ENCODE measurements around the gene UMAD1.

Gene UMAD1

DNA sequence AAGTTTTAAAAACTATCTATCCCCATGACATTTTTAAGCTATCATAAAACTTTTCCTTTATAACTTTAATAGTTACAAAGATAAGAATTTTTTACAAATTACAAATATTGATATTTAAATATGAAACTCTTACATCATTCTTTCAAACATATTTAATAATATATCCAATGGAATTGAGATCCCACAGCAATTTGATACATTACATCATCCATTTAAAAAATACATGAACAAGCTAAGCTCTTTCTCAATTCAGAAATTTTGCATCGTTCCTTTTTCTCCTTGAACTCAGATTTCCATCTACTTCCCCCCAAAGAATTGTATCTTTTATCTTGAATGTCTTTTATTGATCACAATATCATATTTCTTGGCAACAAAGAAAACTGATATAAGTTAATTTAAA lies 209.6 kb downstream of the UMAD1 start:
- DNase-seq = no peak

DNA sequence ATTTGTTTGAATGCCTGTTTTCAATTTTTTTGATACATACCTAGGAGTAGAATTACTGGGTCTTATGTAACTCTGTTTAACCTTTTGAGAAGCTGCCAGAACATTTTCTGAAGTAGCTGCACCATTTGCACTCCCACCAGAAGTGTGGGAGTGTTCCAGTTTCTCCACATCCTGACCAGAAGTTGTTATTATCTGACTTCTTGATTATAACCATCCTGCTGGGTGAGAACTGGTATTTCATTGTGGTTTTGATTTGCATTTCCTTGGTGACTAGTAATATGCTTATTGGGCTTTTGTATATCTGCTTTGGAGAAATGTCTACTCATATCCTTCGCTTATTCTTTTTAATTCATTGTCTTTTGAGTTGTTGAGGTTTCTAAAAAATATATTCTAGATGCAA lies 210.8 kb downstream of the UMAD1 start:
- DNase-seq = no peak

DNA sequence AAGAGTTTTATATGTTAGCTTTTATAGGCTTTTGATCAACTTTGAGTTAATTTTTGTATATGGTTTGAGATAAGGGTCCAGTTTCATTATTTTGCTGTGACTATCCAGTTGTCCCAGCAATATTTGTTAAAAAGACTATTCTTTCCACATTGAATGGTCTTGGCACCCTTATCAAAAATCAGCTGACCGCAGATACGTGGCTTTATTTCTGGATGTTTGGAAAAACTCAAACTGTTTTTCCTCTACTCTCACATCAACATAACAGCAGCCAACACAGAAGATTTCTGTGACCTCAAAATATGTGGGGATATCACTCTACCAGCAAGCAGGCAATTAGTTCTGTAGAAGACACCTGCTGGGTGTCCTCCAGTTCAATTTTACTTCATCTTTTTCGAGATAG lies 211.4 kb downstream of the UMAD1 start:
- no peak for DNase-seq

DNA sequence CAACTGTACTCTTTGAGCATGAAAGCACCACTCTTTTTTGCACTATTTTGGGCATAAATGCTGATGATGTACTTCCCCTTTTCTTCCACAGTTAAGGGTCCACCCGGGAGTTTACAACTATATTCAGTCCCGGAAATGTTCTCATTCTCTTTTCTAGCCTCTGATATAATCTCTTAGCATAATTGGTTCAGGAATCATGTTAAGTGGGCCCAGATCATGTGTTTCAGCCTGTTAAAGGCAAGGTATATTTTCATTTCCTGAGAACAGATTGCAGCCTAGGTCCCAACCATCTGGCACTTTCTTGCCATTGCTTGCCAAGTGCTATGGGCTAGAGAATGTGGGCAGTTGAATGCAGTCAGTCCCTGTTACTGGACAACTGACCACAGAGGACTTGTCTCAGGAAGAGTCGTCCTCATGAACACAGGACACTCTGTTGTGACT lies 216.6 kb downstream of the UMAD1 start:
- no peak for DNase-seq

DNA sequence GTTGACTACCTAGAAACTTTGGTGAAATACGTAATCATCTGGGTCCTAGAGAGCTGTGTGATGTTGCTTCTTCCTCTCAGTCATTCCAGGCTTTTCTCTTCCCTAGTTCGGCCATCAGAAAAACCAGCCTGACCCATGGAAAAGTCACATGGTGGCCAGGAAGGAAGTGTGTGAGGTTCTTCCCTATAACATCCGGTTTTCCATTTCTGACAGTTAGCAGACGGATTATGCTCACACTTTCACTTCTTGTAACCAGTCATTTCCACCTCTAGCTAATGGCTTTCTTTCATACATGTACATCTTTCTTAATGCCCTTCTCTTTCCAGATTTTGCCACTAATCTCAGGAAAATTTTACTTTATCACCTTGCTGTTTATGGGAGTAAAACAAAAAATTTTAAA lies 218.0 kb downstream of the UMAD1 start:
- no peak for DNase-seq

DNA sequence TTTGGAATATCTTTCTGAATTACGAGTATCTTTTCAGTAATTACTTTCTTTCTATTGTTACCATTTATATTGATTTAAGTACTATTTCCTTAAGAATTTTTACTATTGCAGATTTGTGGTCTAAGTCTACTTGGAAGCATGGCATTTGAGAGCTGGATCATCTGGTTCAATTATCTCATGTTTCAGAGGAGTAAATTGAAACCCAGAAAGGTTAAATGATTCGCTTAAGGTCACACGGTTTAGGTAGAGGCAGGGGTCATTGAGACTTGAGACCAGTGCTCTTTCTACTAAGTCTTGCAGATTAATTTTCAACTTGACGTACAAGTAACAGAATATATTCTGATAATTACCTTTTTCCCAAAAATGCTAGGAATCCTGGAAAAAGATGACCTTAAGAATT lies 218.9 kb downstream of the UMAD1 start:
- DNase-seq = no peak

DNA sequence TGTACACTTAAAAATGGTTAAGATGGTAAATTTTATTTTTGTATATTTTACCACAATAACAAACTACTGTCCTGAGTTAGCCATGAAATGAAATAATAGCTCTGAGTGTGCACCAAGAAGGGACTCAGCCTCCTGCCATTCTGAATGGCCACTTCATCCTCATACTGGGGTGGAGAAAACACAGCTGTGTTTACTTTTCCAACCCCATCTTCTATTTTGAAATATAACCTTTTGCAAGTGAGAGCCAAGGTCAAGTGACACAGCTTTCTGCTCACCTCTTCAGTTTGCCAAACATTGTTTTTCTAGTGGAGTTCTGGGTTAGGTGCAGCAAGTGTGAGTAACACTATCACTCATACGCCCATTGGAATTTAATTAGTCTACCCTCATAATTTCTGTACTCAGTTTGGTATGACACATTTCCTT lies 220.7 kb downstream of the UMAD1 start:
- peak; percentile 80 for DNase-seq

DNA sequence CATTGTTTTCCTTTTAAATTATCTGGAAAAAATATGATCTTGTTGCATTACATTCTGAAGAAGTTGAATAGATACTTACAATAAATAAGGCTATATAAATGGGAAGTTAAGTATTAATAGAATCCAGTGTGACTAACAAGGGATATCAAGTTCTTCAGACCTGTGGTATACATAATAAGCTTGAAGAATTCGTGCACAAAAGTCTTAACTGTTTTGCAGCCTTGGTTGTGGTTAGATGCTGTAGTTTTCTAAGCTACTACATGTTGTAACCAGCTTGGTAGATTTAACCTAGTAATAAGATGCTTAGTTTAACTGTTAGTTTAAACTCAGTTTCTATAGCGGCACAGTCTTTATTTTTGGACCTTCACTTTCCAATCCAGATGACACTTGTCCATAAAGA lies 221.8 kb downstream of the UMAD1 start:
- DNase-seq = no peak

DNA sequence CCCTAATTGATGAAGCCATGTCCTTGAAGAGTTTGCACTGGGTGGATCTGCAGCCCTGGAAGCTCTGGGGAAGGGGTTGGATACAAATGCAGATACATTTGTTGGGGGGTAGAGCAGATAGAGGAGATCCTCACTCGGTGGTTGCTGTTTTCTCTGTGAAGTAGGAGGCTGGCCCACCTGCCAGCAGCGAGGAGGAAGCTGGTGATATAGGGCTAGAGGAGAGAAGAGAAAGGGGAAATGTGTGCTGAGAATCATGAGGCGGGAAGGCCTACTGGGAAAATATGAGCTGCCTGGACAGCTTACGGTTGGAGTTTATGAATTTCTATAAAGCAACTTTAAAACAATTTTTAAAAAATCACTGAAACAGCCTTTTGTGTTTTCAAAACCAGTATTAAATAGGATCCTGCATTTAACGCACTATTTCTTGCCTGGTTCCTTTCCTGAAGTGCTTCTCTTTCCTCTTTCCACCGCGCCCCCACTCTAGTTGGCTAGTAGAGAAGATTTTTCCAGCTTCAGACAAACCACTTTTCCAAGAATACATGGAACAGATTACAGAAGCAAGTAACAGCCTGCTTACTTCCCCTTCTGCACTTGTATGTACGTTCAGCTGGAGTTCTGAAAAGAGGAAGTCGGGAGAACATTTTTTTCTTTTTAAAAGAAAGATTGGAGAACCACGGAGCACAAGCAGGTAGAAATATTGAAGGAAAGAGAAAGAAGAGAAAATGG lies 227.5 kb downstream of the UMAD1 start:
- DNase-seq = no peak

DNA sequence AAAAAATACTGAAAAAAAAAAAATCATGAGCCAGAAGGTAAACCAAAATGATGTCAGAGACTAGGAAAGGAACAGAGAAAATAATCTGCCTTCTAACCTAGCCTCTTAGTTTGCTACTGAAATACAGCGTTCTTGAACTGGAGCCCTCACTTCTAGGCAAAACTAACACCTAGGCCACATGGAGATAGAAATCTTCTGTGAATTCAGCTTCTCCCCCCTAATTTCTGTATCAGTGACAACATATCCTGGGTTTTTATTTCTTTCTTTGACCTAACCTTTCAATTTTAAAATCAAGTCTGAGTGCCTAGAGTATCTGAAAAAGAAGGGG lies 228.0 kb downstream of the UMAD1 start:
- DNase-seq = no peak

DNA sequence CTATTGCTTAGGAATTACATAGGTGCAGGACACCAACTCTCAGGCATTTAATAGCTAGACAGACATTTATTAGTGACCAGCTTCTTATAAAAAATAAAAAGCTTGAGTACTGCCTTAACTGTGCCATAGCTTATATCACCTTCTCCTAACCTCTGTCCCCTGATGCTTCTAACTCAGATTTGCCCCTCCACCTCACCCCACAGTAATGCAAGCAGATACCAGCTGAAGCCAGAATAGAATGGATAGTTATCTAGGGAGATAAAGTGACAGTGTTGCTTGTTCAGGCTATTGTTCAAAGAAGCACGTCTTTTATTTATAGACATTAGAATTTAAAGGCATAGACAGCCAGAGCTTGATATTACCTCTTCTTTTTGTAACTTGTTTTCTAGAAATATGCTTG lies 228.5 kb downstream of the UMAD1 start:
- no peak for DNase-seq

DNA sequence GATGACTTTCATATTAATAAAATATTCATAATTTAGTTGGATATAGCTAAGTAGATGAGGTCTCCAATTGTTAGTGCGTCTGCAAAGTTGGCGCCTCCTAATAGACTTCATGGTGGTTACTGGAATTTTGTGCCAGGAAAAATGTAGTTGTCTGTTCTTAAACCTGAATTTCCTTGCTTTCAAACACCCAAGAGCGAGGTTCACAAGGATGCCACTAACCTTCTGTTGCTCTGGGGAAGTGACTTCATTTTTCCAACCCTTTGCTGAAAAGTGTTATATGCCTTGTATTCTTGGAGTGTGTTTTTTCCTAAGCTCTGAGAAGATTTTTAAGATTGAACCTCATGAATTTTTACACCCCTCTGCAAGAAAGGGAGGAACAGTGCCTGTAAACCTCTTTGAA lies 229.1 kb downstream of the UMAD1 start:
- no peak for DNase-seq

DNA sequence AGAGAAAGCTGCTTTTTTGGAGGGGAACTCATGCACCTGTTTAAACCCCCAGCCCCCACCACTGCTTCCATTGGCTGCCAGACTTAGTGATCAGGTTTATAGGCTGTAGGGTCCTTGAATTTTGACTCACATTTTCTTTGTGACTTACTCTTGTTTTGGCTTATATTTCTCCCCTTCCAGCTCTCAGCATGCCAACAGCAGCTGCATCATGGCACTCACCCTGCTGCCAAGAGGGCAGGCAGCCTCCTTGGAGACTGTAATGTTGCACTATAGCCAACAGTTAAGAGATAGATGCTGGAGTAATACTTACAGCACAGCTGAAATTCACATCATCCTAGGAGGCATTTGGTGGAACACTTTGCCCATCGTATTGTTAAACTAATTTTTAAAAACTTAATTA lies 230.0 kb downstream of the UMAD1 start:
- DNase-seq = no peak

DNA sequence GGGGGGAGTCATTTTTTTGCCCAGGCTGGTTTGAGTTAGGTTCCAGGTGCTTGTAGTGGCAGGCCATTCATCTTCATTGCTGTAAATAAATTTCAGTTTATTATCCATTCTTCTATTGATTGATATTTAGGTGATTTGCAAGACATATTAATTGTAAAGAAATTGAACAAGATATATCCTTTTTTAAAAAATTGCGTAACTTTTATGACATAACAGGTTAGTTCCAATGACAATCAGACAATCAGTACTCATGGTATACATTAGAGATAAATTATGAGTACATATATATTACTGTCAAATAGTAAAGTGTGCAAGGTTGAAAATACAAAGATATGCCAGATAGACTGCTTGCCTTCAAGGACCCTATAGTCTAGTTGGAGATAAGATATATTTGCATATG lies 235.9 kb downstream of the UMAD1 start:
- no peak for DNase-seq

DNA sequence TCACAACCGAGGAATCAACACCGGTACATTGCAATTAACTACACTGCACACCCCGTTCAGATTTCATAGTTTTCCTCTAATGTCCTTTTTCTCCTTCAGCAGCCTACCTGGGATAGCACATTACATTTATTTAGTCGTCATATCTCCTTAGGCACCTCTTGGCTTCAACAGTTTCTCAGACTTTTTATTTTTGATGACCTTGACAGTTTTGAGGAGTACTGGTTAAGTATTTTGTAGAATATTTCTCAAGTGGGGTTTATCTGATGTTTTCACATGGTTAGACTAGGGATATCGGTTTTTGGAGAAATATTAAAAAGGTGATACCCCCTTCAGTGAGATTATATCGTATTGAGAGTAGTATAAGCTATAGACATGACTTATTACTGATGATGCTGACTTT lies 241.0 kb downstream of the UMAD1 start:
- DNase-seq = no peak

DNA sequence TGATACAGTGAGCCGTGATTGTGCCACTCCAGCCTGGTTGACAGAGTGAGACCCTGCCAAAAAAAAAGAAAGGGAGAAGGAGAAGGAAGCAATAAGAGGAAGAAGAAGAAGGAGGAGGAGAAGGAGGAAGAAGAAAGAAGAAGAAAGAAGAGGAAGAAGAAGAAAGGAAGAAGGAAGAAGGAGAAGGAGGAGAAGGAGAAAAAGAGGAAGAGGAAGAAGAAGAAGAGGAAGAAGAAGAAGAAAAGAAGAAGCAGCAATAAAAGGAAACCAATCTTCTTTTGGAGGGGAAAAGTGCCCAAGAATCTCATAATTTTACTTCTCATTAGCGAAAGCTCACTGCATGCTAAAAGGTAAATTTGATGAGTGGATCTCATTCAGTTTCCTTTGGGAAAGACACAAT lies 242.3 kb downstream of the UMAD1 start:
- DNase-seq = no peak

DNA sequence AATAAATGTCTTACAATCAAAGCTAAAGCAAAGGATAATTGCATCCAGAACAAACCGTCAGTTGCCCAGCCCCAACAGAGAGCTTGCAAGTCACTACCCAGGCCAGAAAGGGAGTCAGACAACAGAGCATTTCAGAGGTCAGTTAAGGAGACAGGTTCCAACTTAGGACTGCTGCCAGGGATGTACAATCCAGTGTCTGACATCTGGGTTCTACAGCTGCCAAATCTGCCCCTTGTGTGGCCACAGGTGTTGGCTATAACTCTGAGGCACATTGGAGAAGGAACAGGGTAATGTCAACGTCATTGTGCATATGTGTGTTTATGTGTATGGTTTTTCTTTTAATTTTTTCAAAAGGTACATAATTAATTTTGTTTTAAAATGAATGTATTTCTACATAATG lies 242.8 kb downstream of the UMAD1 start:
- DNase-seq = no peak

DNA sequence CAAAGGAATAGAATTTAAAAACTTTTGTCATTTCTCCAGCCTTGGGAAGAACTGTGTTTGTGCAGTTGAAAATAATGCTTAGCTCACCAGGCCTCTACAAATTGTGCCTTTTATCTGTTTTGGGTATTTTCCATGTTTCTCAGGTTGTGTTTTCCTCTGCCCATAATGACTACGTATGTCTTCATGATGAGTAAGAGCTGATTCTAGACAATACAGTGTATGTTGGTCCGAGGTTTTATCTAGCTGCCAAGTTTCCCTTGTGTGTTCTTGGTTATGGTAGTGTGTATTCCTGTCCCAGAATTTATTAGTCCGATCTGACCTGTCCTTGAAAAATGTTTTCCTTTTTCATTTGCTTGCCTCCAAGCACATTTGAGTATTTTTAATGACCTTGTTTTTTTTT lies 244.3 kb downstream of the UMAD1 start:
- DNase-seq = no peak

DNA sequence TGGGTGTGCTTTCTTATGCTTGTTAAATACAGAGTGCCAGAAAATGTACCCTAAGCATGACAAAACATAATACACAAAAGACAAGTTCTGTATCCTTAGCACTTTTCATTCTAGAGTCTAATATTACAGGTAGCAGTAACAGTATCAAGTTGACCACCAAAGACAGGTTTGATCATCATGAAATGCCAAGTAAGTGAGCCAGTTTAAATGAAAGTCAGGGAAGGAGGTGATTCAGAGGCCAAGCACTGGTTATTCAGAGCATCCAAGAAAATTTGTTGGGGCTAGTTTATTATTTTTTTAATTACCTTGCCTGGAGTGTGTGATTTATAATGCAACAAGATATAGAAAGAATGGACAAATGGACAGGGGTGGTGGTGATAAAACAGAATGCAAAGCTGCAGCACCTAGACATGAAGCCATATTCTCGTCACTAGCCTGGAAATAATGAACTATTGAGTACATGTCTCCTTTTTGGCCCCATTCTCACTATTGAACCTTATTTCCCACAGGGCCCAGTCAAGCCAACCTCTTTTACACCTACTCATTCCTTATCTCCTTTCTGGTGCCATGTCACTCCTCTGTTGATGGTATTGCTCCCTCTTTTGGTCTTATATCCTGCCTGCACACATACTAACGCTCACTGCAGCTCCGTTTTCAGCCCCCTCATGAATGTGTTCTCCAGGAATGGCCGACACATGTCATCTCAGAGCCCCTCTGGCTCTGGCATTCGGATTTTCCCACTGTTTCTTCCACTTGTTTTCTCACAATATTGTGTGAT lies 249.4 kb downstream of the UMAD1 start:
- no peak for DNase-seq

DNA sequence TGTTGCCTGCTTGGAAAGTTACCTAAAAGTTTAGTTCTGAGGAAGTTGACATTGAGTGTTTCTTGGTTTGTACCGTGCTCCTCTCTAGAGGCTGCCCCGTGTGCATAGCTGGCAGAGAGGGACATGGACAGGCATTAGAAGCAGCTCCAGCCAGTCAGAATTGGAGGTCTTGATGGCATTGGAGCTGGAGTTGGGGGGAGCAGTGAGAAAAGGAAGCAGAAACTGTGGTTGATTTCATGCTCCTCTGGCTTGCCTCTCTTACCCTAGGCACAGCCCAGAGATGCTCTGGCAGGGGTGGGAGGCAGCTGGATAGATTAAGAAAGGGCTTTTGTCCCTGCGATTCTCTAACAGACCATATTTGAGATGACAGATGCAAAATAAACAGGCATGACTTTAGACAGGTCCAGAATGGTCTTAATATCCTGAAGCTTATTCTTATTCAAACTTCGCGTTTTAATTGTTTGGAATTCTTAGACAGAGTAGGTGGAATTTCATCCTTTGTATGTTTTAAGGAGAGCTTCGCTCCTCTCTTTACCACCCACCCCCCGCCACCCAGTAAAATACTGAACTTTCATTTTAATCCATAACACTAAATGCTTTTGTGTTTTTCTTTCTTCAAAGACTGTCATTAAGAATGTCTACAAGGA lies 254.6 kb downstream of the UMAD1 start:
- DNase-seq = no peak

DNA sequence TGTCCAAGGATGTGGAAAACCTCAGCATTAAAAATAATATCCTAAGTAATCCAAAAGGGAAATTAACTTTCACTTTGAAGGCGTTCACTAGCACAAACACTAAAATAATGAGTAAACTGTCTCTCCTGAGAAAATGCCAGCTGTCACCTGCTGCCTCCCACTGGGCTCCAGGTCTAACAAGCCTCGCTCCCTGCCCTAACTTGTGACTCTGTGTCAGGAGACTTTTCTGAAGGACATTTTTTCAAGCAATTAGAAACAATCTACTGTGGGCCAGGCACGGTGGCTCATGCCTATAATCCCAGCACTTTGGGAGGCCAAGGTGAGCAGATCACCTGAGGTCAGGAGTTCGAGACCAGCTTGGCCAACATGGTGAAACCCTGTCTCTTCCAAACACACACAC lies 255.2 kb downstream of the UMAD1 start:
- DNase-seq = peak; percentile 52

DNA sequence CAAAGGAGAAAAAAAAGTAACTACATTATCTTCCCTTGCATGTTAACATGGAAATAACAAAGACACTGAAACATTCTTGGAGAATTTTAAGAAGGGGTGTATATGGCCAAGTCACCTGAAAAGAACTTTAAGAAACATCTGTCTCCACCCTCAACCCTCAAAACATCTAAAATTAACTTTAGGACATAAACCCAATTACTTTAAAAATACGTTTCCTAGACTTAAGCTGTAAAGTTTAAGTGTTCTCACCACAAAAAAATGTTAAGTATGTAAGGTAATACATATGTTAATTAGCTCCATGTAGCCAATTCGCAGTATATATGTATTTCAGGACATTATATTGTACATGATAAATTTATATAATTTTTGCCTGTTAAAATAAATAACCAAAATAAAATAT lies 257.0 kb downstream of the UMAD1 start:
- DNase-seq = no peak

DNA sequence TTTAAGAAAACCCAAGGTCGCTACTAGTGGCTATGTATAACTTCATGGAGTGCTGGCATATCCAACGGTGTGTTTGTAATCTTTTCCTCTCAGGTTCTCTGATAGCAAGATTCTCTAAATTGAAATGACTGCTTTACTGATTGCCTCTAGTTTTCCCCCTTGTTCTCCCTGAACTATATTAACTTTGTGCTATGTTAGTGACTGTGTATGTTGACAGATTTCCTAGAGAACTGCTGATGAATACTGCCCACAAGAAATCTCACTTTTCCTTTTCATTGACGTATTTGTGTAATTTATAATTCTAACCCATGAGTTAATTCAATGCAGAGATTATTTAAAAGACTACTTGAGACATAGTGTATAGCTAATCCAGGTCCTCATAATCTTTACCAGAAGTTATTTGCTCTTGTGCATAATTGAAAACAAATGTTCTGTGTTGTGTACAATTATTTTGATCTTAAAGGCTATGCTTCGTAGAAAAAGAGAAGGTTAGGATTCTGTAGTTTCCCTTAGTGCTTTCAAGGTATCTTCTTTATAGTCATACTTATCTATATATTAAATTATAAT lies 257.5 kb downstream of the UMAD1 start:
- no peak for DNase-seq

DNA sequence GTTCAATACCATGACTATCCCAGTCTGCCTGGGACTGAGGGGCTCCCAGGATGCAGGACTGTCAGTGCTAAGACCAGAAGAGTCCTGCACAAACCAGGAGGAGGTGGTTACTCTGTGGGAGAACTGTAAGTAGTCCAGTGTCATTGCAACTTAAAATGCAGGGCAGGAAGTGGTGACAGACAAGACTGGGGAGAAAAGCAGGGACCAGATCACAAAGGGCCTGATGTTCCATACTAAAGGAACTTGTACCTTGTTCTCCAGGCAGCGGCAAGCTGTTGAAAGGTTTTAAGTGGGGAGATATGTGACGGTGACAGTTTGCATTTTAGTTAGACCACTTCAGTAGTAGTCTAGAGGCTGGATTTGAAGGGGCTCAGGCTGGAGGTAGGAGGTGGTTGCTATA lies 262.3 kb downstream of the UMAD1 start:
- no peak for DNase-seq

Data from NCI-H1417 treated with DMSO at 0.1 percent for 48 hours (cell line).